Measurements from ENCODE around the gene GABRG3.

DNA sequence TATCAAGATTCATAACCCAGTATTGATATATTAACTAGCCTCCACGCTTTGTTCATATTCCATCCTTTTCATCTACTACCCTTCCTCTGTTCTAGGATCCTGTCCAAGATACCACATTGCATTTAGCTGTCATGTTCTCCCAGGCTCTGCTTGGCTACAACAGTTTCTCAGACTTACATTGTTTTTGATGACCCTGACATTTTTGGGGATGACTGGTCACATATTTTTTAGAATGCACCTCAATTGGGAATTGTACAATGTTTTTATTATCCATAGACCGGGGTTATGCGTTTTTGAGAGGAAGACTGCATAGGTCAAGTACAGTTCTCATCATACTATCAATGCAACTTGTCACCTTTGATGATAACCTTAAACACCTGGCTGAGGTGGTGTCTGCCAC is 421.2 kb downstream of the GABRG3 start:
- TF ChIP-seq, protein P1, sequence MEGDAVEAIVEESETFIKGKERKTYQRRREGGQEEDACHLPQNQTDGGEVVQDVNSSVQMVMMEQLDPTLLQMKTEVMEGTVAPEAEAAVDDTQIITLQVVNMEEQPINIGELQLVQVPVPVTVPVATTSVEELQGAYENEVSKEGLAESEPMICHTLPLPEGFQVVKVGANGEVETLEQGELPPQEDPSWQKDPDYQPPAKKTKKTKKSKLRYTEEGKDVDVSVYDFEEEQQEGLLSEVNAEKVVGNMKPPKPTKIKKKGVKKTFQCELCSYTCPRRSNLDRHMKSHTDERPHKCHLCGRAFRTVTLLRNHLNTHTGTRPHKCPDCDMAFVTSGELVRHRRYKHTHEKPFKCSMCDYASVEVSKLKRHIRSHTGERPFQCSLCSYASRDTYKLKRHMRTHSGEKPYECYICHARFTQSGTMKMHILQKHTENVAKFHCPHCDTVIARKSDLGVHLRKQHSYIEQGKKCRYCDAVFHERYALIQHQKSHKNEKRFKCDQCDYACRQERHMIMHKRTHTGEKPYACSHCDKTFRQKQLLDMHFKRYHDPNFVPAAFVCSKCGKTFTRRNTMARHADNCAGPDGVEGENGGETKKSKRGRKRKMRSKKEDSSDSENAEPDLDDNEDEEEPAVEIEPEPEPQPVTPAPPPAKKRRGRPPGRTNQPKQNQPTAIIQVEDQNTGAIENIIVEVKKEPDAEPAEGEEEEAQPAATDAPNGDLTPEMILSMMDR (IDR thresholded peaks at IDR 0.05) = no peak
- TF ChIP-seq POLR2A (IDR thresholded peaks at IDR 0.05) = no peak
